Kidney glomerular epithelial cell (primary cell): ENCODE measurements around the gene HDX.
"Not testable (repeated sequence)": the region's sequence is repeated elsewhere in the genome, so short reads cannot be mapped to it uniquely, and the experiment has no call there.

Experiments
- DNase-seq: peaks from one replicate; lab custom pipeline; 2025; lab: John Stamatoyannopoulos, UW

HDX gene

GRCh38 chrX:84339507-84340364 is 162.5 kb downstream of the HDX start:
- no peak for DNase-seq

GRCh38 chrX:84336646-84337045 is 165.6 kb downstream of the HDX start:
- no peak for DNase-seq

- no peak for DNase-seq
Observed at GRCh38 chrX:84335121-84335520, 167.1 kb downstream of the HDX start.

- DNase-seq: no peak
Observed at GRCh38 chrX:84322083-84322827, 180.0 kb downstream of the HDX start.

- no peak for DNase-seq
Observed at GRCh38 chrX:84320614-84321013, 181.6 kb downstream of the HDX start.

- DNase-seq: no peak
Observed at GRCh38 chrX:84320023-84320422, 182.2 kb downstream of the HDX start.

- no peak for DNase-seq
Observed at GRCh38 chrX:84318661-84319060, 183.6 kb downstream of the HDX start.

- DNase-seq: not testable (repeated sequence)
Observed at GRCh38 chrX:84315946-84316345, 186.3 kb downstream of the HDX start.
